Endodermal cell (in vitro differentiated cells): ENCODE measurements around the gene OSBPL9. TPM values are rescaled to one million over a fixed set of nuclear protein-coding genes. Genes with fewer than 3 reads are reported as not detected.

ENCODE experiments used
- DNase-seq: peaks from one replicate; pipeline ENCODE4 v3.0.0-alpha.2; 2017
- H3K27ac ChIP-seq: 2 replicates; pipeline ENCODE4 v1.5.1; 2013; ENCODE audit warnings: mild to moderate bottlenecking, low read depth, low read length, moderate library complexity
- H3K27me3 ChIP-seq: 2 replicates; pipeline ENCODE4 v1.6.1; 2013; ENCODE audit warnings: mild to moderate bottlenecking, low read length, moderate library complexity; ENCODE audit not compliant: insufficient read depth, control insufficient read depth, poor library complexity, severe bottlenecking
- H3K36me3 ChIP-seq: 2 replicates; pipeline ENCODE4 v1.7.0; 2013; ENCODE audit warnings: mild to moderate bottlenecking, low read length, moderate library complexity; ENCODE audit not compliant: control insufficient read depth, insufficient read depth
- H3K4me1 ChIP-seq: one replicate; pipeline ENCODE4 v1.7.0; 2013; ENCODE audit warnings: low read length; ENCODE audit not compliant: control insufficient read depth, insufficient read depth
- H3K4me3 ChIP-seq: 2 replicates; pipeline ENCODE4 v1.5.1; 2013; ENCODE audit warnings: mild to moderate bottlenecking, low read length, moderate library complexity
- H3K9ac ChIP-seq: 2 replicates; pipeline ENCODE4 v1.6.1; 2013; ENCODE audit warnings: mild to moderate bottlenecking, low read length, moderate library complexity; ENCODE audit not compliant: poor library complexity, severe bottlenecking; ENCODE audit errors: extremely low read depth
- H3K9me3 ChIP-seq: 2 replicates; pipeline ENCODE4 v1.6.1; 2013; ENCODE audit warnings: mild to moderate bottlenecking, low read length, moderate library complexity; ENCODE audit not compliant: control insufficient read depth
- H3K27ac Mint-ChIP-seq: 2 replicates; pipeline ENCODE4 v1.8.0; 2020; ENCODE audit warnings: mixed read lengths
- H3K27me3 Mint-ChIP-seq: 2 replicates; pipeline ENCODE4 v1.8.0; 2021; ENCODE audit warnings: mild to moderate bottlenecking, mixed read lengths; ENCODE audit not compliant: insufficient read depth
- H3K36me3 Mint-ChIP-seq: 2 replicates; pipeline ENCODE4 v1.8.0; 2020; ENCODE audit warnings: low read depth, mixed read lengths
- H3K4me1 Mint-ChIP-seq: 2 replicates; pipeline ENCODE4 v1.8.0; 2020; ENCODE audit warnings: mixed read lengths
- H3K4me3 Mint-ChIP-seq: 2 replicates; pipeline ENCODE4 v1.8.0; 2020; ENCODE audit warnings: mild to moderate bottlenecking, moderate library complexity, mixed read lengths
- H3K9me3 Mint-ChIP-seq: 2 replicates; pipeline ENCODE4 v1.8.0; 2020; ENCODE audit warnings: mild to moderate bottlenecking, mixed read lengths
- CTCF ChIP-seq: fragments of 200-600 bp; sonication (generic); conservative IDR thresholded peaks from 2 replicates; pipeline ENCODE4 v1.5.0; 2021; ENCODE audit warnings: antibody characterized with exemption, mild to moderate bottlenecking
- WGBS, 2 experiments: methylation state at CpG; one replicate each; pipeline versions ENCODE4 v1.1.5 to v1.1.7; 2013; ENCODE audit warnings: missing lambda C conversion rate in 2 of 2, mixed read lengths in 1 of 2; ENCODE audit not compliant: insufficient coverage in 1 of 2, insufficient read length in 1 of 2; 5-methylcytosine and 5-hydroxymethylcytosine counted together
- total RNA-seq, 2 donors: library from RNA; stranded (reverse); fragmentation: NEBNext Ultra II Directional in 1 of 2; extraction: Animal tissue kit (Norgen Biotek cat#: 25700) in 1 of 2; gene quantifications; 2 replicates in 1 of 2; 3 replicates in 1 of 2; pipeline ENCODE4 v1.2.1, GENCODE V29; 2021

Gene OSBPL9
- total RNA-seq, 2 donors from 2014 or later: 76.9 to 93.3 TPM

- H3K4me3 ChIP-seq: no peak overlapping the region
- H3K27me3 ChIP-seq: no peaks in the 10 kb centered on the region
- Mint-ChIP-seq H3K27ac (no peak overlapping the region), H3K4me3 (no peak overlapping the region), H3K27me3 (no peaks in the 10 kb centered on the region), H3K36me3 (peaks cover under 1% of the 10 kb centered on the region), H3K4me1 (peaks cover 34% of the 10 kb centered on the region), H3K9me3 (no peaks in the 10 kb centered on the region)
- peaks cover under 1% of the 10 kb centered on the region for H3K36me3 ChIP-seq
- no peak overlapping the region for H3K27ac ChIP-seq
- H3K9me3 ChIP-seq: no peaks in the 10 kb centered on the region
- no peak overlapping the region for H3K9ac ChIP-seq
- no peak for DNase-seq
- peaks cover 4% of the 10 kb centered on the region for H3K4me1 ChIP-seq
- no peak for TF ChIP-seq CTCF
Measured at GRCh38 chr1:51736702-51737101, 119.8 kb downstream of the OSBPL9 start.

GRCh38 chr1:51738681-51739080 is 121.8 kb downstream of the OSBPL9 start:
- Histone ChIP-seq H3K4me1 (peaks cover 4% of the 10 kb centered on the region), H3K27me3 (no peaks in the 10 kb centered on the region), H3K9me3 (no peaks in the 10 kb centered on the region), H3K9ac (no peak overlapping the region), H3K36me3 (peaks cover 3% of the 10 kb centered on the region), H3K27ac (no peak overlapping the region), H3K4me3 (no peak overlapping the region)
- Mint-ChIP-seq H3K4me1 (peaks cover 24% of the 10 kb centered on the region), H3K36me3 (peaks cover 3% of the 10 kb centered on the region), H3K27ac (no peak overlapping the region), H3K9me3 (no peaks in the 10 kb centered on the region), H3K27me3 (no peaks in the 10 kb centered on the region), H3K4me3 (no peak overlapping the region)
- no peak for TF ChIP-seq CTCF
- WGBS, 2 experiments: 91% methylated on average over 3 of the region's 3 CpGs; no CpG with 5 or more reads in 1 of the 2 experiments
- no peak for DNase-seq

DNA sequence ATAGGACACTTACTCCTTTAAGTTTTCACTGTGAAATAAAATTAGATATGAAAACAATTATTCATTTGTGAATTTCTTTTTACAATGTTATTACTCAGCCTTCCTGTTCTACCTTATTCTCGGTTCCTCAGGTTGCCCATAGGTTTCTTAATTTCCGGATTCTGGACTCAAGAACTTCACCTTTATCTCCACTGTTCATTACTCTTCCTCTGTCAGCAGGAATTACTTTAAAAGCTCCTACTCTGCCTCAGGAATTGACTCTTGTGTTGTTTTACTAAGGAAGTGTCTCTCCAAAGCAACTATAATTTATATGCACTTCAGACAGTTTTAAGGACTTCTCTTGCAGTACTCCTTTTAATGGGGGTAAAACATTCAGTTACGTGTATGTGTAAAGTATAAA is 123.8 kb downstream of the OSBPL9 start:
- Histone ChIP-seq H3K27me3 (no peaks in the 10 kb centered on the region), H3K4me3 (no peak overlapping the region), H3K36me3 (peaks cover 3% of the 10 kb centered on the region), H3K4me1 (no peaks in the 10 kb centered on the region), H3K9me3 (no peaks in the 10 kb centered on the region), H3K27ac (no peak overlapping the region), H3K9ac (no peak overlapping the region)
- H3K36me3 Mint-ChIP-seq: peaks cover 3% of the 10 kb centered on the region
- no peak overlapping the region for H3K4me3 Mint-ChIP-seq
- DNase-seq: no peak
- H3K9me3 Mint-ChIP-seq: no peaks in the 10 kb centered on the region
- TF ChIP-seq CTCF: no peak
- peaks cover 1% of the 10 kb centered on the region for H3K27me3 Mint-ChIP-seq
- H3K27ac Mint-ChIP-seq: no peak overlapping the region
- WGBS, 2 experiments: 92 to 100% methylated on average over 2 to 3 of the region's 3 CpGs
- peaks cover 20% of the 10 kb centered on the region for H3K4me1 Mint-ChIP-seq
